8988T (cell line): ENCODE data around the gene LECT2.
A peak's percentile ranks its signal among the peaks of the same experiment; 100 is the strongest.

Source experiments
- DNase-seq: peaks from one replicate; pipeline ENCODE4 v3.0.0; 2011

Gene LECT2

GRCh38 chr5:135978212-135978631, 23.4 kb upstream of the LECT2 start:
- no peak for DNase-seq

- peak; percentile 32 for DNase-seq
Measured at GRCh38 chr5:135977375-135977928, 22.7 kb upstream of the LECT2 start.

GRCh38 chr5:135976216-135976615, 21.4 kb upstream of the LECT2 start:
- DNase-seq = no peak

- DNase-seq = no peak
Measured at GRCh38 chr5:135975122-135975521, 20.3 kb upstream of the LECT2 start.

GRCh38 chr5:135974021-135974600, 19.3 kb upstream of the LECT2 start:
- DNase-seq = no peak

GRCh38 chr5:135973323-135974020, 18.7 kb upstream of the LECT2 start:
- no peak for DNase-seq

- no peak for DNase-seq
Measured at GRCh38 chr5:135971701-135972100, 16.9 kb upstream of the LECT2 start.

GRCh38 chr5:135966790-135967189, 12.0 kb upstream of the LECT2 start:
- DNase-seq = no peak

- DNase-seq = no peak
Measured at GRCh38 chr5:135966165-135966564, 11.4 kb upstream of the LECT2 start.

- no peak for DNase-seq
Measured at GRCh38 chr5:135965504-135965903, 10.7 kb upstream of the LECT2 start.

GRCh38 chr5:135964670-135965320, 10.0 kb upstream of the LECT2 start:
- DNase-seq = no peak

- DNase-seq = no peak
Measured at GRCh38 chr5:135955525-135955924, 742 bp upstream of the LECT2 start.

- no peak for DNase-seq
Measured at GRCh38 chr5:135953850-135954249, 933 bp downstream of the LECT2 start.

- DNase-seq = no peak
Measured at GRCh38 chr5:135952683-135953082, 2.1 kb downstream of the LECT2 start.

GRCh38 chr5:135951807-135952206, 3.0 kb downstream of the LECT2 start:
- DNase-seq = no peak

GRCh38 chr5:135951257-135951656, 3.5 kb downstream of the LECT2 start:
- no peak for DNase-seq

- DNase-seq = no peak
Measured at GRCh38 chr5:135950611-135951010, 4.2 kb downstream of the LECT2 start.

GRCh38 chr5:135944967-135945560, 9.7 kb downstream of the LECT2 start:
- DNase-seq = no peak

- no peak for DNase-seq
Measured at GRCh38 chr5:135944564-135944963, 10.2 kb downstream of the LECT2 start.

GRCh38 chr5:135942202-135942771, 12.5 kb downstream of the LECT2 start:
- DNase-seq = no peak

- DNase-seq = no peak
Measured at GRCh38 chr5:135941711-135942110, 13.1 kb downstream of the LECT2 start.

- no peak for DNase-seq
Measured at GRCh38 chr5:135937245-135937911, 17.4 kb downstream of the LECT2 start.

GRCh38 chr5:135934939-135935338, 19.8 kb downstream of the LECT2 start:
- no peak for DNase-seq
